ENCODE results near the gene LRRC8B.
"Not testable (repeated sequence)": the region's sequence is repeated elsewhere in the genome, so short reads cannot be mapped to it uniquely, and the experiment has no call there.

The LRRC8B gene

GRCh38 chr1:89524369-89525168 lies at the start of gene LRRC8B:
Gene LRRC8B, plus strand, starts transcription at chr1:89524829. Its CDS starts 57,822 bp downstream, at chr1:89582651.
- peak; percentile 89 to 91 for DNase-seq

- DNase-seq, result no peak
Observed at GRCh38 chr1:89475269-89475668, 49.4 kb upstream of the LRRC8B start.

- no peak for DNase-seq
Observed at GRCh38 chr1:89476072-89476471, 48.6 kb upstream of the LRRC8B start.

- peak; percentile 80 to 85 for DNase-seq
Observed at GRCh38 chr1:89483010-89483756, 41.4 kb upstream of the LRRC8B start.

GRCh38 chr1:89483757-89484077 lies 40.9 kb upstream of the LRRC8B start:
- no peak for DNase-seq

GRCh38 chr1:89484092-89485038 lies 40.3 kb upstream of the LRRC8B start:
- DNase-seq, result no peak

- no peak for DNase-seq
Observed at GRCh38 chr1:89487972-89488371, 36.7 kb upstream of the LRRC8B start.

GRCh38 chr1:89489047-89489729 lies 35.4 kb upstream of the LRRC8B start:
- no peak for DNase-seq

DNA sequence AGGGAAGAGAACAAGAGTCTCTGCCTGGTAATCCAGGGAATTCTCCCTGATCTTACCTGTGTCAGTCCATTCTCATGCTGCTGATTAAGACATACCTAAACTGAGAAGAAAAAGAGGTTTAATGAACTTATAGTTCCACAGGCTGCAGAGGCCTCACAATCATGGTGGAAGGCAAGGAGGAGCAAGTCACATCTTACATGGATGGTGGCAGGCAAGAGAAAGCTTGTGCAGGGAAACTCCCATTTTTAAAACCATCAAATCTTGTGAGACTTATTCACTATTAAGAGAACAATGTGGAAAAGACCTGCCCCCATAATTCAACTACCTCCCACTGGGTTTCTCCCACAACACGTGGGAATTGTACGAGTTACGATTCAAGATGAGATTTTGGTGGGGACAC lies 34.2 kb upstream of the LRRC8B start:
- no peak for DNase-seq

DNA sequence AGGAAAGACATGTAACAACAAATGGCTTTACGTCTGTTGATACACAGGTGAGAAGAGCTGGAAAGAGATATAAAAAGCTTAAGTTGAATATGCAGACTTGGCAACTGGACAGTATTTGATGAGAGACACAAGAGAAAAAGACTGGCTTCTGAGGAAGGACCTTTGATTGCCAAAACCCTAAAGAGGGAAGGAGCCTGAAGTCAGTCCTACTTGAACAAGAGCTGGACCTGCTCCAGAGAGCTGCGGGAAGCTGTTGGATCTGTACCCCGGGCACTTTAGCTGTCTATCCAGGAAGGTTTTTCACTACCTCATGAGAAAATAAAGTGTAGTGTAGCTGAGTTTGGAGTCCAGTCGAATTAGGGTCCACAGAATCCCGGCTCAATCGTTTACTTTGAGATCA lies 25.3 kb upstream of the LRRC8B start:
- DNase-seq, result no peak

GRCh38 chr1:89502042-89502441 lies 22.6 kb upstream of the LRRC8B start:
- DNase-seq, result no peak

GRCh38 chr1:89502895-89503294 lies 21.7 kb upstream of the LRRC8B start:
- no peak for DNase-seq

- no peak for DNase-seq
Observed at GRCh38 chr1:89503690-89504089, 20.9 kb upstream of the LRRC8B start.

- DNase-seq, result not testable (repeated sequence)
Observed at GRCh38 chr1:89510061-89510460, 14.6 kb upstream of the LRRC8B start.

DNA sequence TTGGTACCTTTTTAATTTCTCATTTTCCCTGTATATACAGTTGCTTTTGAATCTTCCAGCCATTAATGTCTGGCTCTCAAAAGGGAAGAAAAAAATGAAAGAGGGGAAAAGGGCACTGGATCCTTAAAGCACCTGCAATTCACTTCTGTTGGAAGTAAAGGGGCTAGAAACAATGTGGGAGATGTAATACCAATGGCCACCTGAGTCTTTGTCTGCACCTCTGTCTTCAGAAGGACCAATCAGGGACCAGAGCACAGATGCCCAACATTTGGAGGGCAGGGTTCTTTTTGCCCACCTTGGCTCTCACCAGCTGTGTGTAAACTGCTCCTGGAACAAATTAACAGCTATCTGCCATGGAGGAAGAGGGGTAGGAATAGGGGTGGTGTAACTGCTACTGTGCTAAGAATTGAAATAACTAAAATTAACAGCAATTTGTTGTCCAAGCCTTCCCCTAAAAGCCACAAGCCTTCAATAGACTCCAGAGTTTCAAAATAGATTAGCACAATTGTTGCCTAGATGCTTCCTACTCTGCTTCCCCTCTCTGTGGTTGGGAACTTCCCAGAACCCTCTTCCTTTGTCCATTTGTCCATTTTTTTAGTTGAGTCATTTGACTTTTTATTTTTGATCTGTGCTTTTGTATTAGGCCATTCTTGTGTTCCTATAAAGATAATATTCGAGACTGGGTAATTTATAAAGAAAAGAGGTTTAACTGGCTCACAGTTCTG lies 11.5 kb upstream of the LRRC8B start:
- no peak for DNase-seq

- DNase-seq, result no peak
Observed at GRCh38 chr1:89516055-89516454, 8.6 kb upstream of the LRRC8B start.

- DNase-seq, result no peak
Observed at GRCh38 chr1:89518221-89518631, 6.4 kb upstream of the LRRC8B start.

DNA sequence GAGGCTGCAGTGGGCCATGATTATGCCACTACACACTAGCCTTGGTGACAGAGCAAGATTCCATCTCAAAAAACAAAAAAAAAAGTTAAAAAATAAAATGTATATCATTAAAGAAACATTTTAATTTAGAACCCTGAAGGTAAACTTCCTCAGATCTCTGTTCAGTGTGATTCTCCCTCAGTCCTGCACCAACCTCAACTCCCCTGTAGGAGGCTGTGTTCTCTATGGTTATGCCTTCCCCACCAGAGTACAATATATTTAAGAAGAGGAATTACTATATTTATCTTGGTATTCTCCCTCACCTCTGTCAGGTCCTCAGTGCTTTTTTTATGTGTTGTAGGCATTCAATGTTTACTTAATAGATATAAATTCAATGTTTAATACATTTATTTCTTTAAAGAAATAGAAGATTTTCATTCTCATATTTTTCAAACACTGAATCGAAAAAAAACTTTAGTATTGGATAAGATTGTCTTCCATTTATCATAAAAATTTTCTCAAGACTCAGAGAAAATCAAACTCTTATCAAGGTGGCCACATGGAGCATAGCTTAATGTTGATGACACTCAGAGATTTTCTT lies 4.8 kb upstream of the LRRC8B start:
- peak; percentile 28 to 47 for DNase-seq

GRCh38 chr1:89521977-89522376 lies 2.7 kb upstream of the LRRC8B start:
- not testable (repeated sequence) for DNase-seq

- DNase-seq, result peak; percentile 68
Observed at GRCh38 chr1:89523572-89524368, 859 bp upstream of the LRRC8B start.
